AG10803 (cell line): Measurements from ENCODE around the gene PANK3.

ENCODE experiments used
- DNase-seq: peaks from one replicate; pipeline ENCODE4 v3.0.0; 2010; ENCODE audit warnings: low read depth
- H3K4me3 ChIP-seq: 2 replicates; pipeline ENCODE4 v1.5.1; 2011; ENCODE audit warnings: mild to moderate bottlenecking, low read length, control low read depth
- TF ChIP-seq, protein P1 (sequence below): conservative IDR thresholded peaks from 2 replicates; pipeline ENCODE4 v1.5.1; 2011; ENCODE audit warnings: mild to moderate bottlenecking, low read length, control low read depth, inconsistent platforms

Gene PANK3

GRCh38 chr5:168578538-168579487 lies at the start of gene PANK3:
Gene PANK3 (minus strand): TSS chr5:168579368. CDS start chr5:168579283, 85 bp downstream.
- no peak for DNase-seq
- TF ChIP-seq, protein P1, sequence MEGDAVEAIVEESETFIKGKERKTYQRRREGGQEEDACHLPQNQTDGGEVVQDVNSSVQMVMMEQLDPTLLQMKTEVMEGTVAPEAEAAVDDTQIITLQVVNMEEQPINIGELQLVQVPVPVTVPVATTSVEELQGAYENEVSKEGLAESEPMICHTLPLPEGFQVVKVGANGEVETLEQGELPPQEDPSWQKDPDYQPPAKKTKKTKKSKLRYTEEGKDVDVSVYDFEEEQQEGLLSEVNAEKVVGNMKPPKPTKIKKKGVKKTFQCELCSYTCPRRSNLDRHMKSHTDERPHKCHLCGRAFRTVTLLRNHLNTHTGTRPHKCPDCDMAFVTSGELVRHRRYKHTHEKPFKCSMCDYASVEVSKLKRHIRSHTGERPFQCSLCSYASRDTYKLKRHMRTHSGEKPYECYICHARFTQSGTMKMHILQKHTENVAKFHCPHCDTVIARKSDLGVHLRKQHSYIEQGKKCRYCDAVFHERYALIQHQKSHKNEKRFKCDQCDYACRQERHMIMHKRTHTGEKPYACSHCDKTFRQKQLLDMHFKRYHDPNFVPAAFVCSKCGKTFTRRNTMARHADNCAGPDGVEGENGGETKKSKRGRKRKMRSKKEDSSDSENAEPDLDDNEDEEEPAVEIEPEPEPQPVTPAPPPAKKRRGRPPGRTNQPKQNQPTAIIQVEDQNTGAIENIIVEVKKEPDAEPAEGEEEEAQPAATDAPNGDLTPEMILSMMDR = no peak
- peak within 1 kb of the TSS; percentile 89 for H3K4me3 ChIP-seq

DNA sequence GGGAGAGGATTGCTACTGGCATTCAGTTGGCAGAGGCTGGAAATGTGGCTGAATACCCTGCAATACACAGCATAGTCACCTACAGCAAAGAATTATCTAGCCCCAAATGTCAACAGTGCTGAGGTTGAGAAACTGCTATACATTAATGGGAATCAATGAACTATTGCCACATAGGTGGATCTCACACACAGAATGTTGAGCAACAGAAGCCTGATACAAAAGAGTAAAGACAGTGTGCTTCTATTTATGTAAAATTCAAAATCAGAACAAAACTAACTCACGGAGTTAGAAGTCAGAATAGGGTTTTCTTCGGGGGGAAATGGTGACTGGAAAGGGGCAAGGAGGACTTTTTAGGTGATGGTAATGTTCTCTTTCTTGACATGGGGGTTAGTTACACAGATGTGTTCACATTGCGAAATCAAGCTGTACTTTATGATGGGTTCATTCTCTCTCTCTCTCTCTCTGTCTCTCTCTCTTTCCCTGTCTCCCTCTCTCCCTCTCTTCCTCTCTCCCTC lies 45.7 kb upstream of the PANK3 start:
- no peak for DNase-seq
- no peak overlapping the region for H3K4me3 ChIP-seq
- TF ChIP-seq, protein P1 = no peak

DNA sequence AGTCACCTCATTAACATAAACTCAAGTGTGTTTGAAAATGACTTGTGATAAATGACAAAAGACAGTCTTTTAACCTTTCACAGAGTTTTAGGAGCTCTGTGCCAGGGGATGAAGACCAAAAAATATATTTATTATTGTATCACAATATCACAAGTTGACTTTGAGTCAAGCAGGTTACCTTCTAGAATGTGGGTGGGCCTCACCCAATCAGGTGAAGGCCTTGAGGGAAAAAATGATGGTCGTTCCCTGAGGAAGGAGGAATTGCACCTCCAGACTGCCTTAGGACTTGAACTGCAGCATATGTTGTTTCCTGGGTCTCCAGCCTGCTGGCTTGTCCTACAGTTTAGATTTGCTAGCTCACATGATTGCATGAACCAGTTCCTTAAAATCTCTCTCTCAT lies 41.6 kb upstream of the PANK3 start:
- DNase-seq = no peak
- TF ChIP-seq, protein P1 = no peak
- H3K4me3 ChIP-seq = no peak overlapping the region

DNA sequence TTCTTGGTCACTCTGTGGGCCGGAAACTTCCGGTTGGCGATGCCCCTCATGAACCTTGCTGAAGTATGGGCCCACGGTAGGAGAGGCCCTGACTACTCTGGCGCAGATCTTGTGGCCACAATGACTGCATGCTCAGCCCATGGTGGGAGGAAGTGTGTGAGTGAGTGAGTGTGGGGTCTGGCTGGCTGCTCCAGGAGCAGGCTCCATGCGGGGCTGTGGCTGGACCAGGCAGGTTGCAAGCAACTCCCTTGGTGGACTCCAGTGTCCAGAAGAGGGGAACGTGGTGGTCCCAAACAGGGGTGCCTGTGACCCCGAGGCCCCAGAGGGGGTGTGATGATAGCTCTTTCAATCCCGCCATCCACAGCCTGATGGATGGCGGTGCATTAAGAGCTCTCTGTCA lies 35.5 kb upstream of the PANK3 start:
- no peak overlapping the region for H3K4me3 ChIP-seq
- TF ChIP-seq, protein P1 = no peak
- DNase-seq = no peak

DNA sequence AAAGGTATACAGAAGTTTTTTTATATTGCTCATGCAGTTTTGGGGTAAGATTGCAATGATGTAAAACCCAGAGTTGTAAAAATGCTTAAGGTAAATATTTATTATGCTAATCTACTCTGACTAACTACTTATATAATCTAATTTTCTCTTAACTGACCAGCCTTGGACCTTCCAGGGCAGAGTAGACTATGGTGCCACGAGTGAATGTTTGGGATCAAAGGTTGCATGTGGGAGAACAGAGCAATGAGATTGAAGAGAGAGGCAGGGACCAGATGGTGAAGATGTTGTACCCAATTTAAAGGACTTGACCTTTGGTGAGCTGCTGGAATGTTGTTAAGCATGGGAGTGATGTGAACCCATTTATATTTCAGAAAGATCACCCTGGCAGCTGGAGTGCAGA lies 34.8 kb upstream of the PANK3 start:
- TF ChIP-seq, protein P1 = no peak
- H3K4me3 ChIP-seq = no peak overlapping the region
- no peak for DNase-seq

DNA sequence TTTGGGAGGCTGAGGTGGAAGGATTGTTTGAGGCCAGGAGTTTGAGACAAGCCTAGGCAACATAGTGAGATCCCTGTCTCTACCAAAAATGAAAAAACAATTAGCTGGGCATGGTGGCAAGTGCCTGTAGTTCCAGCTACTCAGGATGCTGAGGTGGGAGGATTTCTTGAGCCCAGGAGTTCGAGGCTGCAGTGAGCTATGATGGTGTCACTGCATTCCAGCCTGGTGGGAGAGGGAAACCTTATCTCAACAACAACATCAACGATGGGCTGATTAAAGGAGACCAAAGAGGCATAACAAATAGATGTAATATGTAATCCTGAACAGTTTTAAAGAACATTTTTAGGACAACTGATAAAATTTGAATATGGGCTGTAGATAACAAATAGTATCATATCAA lies 34.2 kb upstream of the PANK3 start:
- no peak for DNase-seq
- H3K4me3 ChIP-seq = no peak overlapping the region
- TF ChIP-seq, protein P1 = no peak

DNA sequence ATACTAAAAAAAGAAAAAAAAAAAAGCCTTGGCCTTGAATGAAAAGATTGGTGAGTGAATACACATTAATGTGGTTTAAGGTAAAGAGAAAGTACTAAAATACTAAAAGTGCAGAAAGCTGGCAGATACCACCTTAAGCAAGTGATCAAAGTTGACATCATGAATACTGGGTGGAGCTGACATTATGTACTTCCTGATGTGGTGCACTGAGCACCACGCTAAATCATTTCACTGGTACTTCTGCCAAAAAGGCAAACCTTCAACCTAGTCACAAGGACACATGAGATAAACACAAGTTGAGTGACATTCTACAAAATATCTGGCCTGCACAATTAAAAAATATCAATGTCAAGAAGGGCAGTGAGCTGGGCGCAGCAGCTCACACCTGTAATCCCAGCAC lies 33.8 kb upstream of the PANK3 start:
- TF ChIP-seq, protein P1 = no peak
- DNase-seq = no peak
- no peak overlapping the region for H3K4me3 ChIP-seq
